Smooth muscle cell of bladder (primary cell): Measurements from ENCODE around the gene TDRD1. TPM values are rescaled to one million over a fixed set of nuclear protein-coding genes. Genes with fewer than 3 reads are reported as not detected.

ENCODE experiments used
- total RNA-seq: library from RNA; depleted of rRNA; stranded (reverse); fragments of >200 nt; gene quantifications from 2 replicates; pipeline ENCODE4 v1.2.3, GENCODE V29; 2014

The TDRD1 gene
- under 0.01 and 0.83 TPM in 2 replicates for total RNA-seq

GRCh38 chr10:114179148-114179547, at the start of gene TDRD1:
TDRD1 (plus strand) TSS chr10:114179353; CDS start chr10:114187832, 8,479 bp downstream.

GRCh38 chr10:114173921-114174694, 5.0 kb upstream of the TDRD1 start, which contains the start of gene CCDC186:
CCDC186 (minus strand) TSS chr10:114174203; CDS start chr10:114163268, 10,935 bp downstream.

GRCh38 chr10:114239117-114239993, 60.2 kb downstream of the TDRD1 start, which contains the start of gene VWA2:
VWA2 (plus strand) TSS chr10:114239254; CDS start chr10:114248714, 9,460 bp downstream.

Other genes starting within 250 kb of the TDRD1 start
- not detected in 2 replicates for gene ADRB1, start 135.5 kb upstream of the TDRD1 start, total RNA-seq
- 12.9 and 15.1 TPM in 2 replicates for gene CCDC186, start 5.2 kb upstream of the TDRD1 start, total RNA-seq
- gene VWA2, start 59.9 kb downstream of the TDRD1 start, total RNA-seq = 0.14 TPM in 1 of 2 replicates, not detected in the other
- gene AFAP1L2, start 225.1 kb downstream of the TDRD1 start, total RNA-seq = 0.09 and 0.14 TPM in 2 replicates